DMS79 treated with DMSO at 0.1 percent for 48 hours (cell line): ENCODE measurements around the gene ZNF529.

Experiments
- DNase-seq: peaks from one replicate; lab custom pipeline; 2025; lab: John Stamatoyannopoulos, UW

ZNF529 gene

GRCh38 chr19:36508325-36508724 lies 64.8 kb downstream of the ZNF529 start:
- DNase-seq: no peak

DNA sequence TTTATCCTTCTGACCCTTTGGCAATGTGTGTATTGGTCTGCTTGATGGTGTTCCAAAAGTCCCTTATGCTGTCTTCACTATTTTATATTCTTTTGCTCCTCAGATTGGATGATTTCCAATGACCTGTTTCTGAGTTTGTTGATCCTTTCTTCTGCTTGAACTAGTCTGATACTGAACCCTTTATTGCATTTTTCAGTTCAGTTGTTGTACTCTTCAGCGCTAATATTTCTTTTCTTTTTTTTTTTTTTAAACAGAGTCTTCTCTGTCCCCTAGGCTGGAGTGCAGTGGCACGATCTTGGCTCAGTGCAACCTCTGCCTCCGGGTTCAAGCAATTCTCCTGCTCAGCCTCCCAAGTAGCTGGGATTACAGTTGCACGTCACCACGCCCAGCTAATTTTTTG lies 71.1 kb downstream of the ZNF529 start:
- DNase-seq: no peak

- DNase-seq: no peak
Observed at GRCh38 chr19:36497001-36497400, 76.1 kb downstream of the ZNF529 start.
